ENCODE measurements around the gene TTC33.
A peak's percentile ranks its signal among the peaks of the same experiment; 100 is the strongest.
"Not testable (repeated sequence)": the region's sequence is repeated elsewhere in the genome, so short reads cannot be mapped to it uniquely, and the experiment has no call there.

Gene TTC33

DNA sequence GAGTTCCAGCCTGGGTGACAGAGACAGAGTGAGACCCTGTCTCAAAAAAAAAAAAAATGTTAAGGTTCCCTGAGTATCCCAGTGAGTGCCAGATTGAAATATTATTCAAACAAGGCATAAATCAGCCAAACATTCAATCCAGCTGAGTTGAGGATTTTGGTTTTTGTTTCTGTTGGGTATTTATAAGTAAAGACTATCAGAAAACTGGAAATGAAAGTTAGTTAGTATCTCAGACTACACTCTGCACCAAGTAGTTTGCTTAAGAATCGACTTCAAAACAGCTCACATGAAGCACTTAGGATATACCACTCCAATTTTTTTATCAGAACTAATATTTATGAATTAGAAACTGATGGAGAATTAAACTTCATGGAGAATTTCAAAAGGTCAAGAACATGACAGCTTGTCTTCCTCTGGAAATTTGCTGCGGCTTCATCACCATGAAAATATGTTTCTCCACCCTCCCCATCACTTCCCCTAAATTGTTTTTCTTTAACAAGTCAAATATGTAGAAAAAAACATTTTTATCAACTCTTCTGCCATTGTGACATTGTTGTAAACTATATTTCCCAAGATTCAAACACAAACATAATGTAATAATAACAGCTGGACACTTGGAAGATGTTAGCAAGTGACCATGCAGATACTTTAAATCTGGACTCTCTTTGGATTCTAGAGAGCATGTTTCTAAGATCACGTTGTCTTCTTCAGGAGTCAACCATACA lies 186.1 kb downstream of the TTC33 start:
- DNase-seq (ENCODE audit: low spot score) = no peak

DNA sequence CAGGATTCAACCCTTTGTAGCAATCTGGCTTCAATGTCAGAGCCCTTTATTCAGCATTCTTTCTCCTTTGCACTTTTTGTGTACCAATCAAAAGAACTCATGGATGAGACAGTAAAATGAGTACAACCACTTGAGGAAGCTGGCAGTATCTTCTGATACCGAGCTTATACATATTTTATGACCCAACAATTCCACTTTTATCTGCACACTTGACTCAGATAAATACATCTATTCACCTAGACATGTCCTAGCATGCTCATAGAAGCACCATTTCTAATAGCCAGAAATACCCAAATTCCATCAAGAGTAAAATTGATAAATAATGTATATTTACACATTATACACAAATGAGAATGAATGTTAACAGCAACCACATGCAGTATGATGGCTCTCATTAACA lies 187.2 kb downstream of the TTC33 start:
- DNase-seq (ENCODE audit: low spot score) = no peak

DNA sequence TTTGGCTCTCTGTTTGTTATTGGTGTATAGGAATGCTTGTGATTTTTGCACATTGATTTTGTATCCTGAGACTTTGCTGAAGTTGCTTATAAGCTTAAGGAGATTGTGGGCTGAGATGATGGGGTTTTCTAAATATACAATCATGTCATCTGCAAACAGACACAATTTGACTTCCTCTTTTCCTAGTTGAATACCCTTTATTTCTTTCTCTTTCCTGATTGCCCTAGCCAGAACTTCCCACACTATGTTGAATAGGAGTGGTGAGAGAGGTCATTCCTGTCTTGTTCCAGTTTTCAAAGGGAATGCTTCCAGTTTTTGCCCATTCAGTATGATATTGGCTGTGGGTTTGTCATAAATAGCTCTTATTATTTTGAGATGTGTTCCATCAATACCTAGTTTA lies 192.6 kb downstream of the TTC33 start:
- DNase-seq (ENCODE audit: low spot score) = not testable (repeated sequence)

DNA sequence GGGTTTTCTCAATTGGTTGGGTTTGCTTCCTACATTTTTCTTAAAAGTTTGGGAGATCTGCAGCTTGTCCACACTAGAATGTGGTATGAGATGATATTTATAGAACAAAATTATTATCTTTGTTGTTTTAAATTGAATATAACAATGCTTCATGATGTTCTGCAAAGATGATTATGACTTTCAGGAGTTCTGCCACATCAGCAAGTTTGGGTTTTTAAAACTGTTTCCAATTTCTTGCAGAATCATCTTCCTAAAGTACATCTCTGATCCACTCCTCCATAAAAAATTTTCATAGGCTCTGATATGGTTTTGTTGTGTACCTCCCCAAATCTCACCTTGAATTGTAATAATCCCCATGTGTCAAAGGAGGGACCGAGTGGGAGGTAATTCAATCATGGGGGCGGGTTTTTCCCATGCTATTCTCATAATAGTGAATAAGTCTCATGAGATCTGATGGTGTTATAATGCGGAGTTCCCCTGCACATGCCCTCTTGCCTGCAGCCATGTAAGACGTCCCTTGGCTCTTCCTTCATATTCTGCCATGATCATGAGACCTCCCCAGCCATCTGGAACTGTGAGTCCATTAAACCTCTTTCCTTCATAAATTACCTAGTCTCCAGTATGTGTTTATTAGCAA lies 195.2 kb downstream of the TTC33 start:
- no peak for DNase-seq (ENCODE audit: low spot score)

DNA sequence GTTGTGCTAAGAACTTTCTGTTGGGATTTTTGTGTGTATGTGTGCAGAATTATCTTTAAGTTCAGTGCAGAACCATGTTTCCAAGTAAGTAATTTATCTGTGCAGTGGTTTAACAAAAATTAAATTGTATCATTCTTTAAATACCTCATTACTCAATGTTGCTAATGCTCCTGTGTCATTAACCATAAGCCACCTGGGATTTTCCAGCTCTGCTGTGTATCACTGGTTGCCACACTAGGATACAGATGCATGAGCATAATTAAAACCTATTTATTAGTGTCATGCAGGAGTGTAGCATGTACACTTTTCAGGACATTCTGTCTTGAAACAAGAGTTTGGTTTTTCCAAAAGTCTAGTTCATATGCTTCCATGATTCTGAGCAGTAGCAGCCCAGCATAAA lies 196.5 kb downstream of the TTC33 start:
- no peak for DNase-seq (ENCODE audit: low spot score)

DNA sequence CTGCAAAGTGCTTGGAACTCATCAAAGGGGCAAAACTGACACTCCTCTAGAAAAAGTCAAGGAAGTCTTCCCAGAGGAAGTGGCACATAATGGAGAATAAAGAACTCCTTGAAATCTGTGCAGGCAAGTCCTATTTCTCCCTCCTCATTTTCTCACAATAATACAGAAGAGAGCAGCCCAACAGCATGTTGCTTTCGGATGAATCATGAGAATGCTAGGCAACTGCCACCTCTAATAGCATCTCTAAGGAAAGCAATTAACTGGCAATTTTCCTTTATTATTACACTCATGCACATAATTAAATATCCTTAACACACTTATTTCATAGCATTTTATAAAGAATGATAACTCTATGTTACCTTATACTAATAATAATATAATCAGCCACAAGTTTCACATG lies 198.3 kb downstream of the TTC33 start:
- peak; percentile 27 for DNase-seq (ENCODE audit: low spot score)

DNA sequence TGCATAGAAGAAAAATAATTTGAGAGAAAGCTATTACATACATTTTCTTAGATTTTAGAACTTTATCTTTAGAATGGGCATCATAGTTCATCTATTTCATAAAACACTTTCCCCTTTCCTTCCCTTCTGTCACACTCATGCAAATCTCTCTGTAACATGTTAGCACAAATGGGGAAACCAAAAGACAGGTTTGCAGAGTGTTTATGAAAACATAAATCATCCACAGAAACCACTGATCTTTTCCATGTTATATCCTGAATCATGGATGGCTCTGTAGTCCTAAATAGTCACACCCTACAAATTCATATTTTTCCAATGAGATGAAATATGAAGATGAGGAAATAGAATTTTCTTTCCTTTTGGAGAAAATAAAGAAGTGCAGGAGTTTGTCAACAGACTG lies 198.9 kb downstream of the TTC33 start:
- no peak for DNase-seq (ENCODE audit: low spot score)

DNA sequence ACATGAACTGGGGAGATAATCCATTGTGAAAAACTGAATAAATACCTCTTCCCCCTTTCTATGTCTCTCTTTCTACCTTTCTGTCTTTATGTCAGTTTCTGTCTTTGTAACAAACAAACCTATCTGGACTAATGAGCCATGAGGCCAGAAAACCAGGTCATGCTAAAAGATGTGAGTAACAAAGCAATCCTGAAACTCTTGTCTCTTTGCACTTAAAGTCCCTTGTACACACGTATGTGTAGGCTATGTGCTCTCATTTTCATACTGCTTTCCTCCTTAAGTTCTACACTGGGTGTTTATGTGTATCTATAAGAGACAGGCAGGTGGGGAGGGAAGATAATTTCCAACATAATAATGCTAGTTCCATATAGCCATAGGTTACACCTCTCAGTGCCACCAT lies 199.9 kb downstream of the TTC33 start:
- DNase-seq (ENCODE audit: low spot score) = no peak

DNA sequence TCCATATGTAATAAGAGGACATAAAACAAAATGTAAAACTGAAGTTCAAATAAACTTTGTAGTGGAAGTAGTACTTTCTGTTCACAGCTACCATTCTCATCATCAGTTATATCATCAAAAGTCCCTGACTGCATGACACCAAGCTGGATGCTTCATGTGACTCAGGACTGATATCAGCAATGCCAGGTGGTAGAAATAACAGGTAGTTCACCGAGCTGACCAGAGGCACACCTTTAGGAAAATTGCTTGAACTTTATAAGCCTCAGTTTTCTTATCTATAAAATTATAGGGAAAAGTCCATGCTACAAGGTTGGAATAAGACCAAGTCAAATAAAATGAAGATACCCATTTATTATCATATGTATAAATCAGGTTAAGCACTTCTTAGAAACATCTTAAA lies 200.9 kb downstream of the TTC33 start:
- no peak for DNase-seq (ENCODE audit: low spot score)

DNA sequence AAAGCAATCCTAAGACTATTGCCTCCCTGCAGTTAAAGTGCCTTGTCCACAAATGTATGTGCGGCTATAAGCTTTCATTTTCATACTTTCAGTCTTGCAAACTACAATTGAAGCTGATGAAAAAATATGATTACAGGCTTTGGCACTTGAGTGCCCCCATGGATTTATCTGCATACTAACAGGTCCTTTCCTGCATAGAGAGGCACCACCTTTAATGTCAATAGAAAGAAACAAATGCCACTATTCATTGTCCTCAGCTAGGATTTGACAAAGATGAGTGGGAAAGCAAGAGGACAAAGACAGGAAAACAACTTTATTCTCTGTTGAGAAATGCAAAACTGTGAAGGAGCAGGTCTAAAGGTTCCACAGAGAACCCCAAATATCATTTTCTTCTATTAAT lies 201.7 kb downstream of the TTC33 start:
- no peak for DNase-seq (ENCODE audit: low spot score)

DNA sequence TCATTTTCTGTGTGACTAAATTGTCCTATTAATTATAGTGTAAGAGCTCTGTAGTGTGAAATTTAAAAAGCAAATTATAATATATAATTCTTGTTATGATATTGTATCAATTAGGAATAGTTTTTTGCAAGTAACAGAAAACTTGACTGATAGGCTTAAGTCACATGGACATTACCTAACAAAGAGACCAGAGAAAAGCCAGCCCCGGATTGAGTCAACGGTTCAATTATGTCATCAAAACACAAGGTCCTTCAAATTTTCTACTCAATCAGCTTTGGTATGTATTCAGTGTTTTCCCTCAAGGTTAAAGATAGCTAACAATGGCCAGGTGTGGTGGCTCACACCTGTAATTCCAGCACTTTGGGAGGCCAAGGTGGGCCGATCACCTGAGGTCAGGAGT lies 202.8 kb downstream of the TTC33 start:
- DNase-seq (ENCODE audit: low spot score) = no peak

DNA sequence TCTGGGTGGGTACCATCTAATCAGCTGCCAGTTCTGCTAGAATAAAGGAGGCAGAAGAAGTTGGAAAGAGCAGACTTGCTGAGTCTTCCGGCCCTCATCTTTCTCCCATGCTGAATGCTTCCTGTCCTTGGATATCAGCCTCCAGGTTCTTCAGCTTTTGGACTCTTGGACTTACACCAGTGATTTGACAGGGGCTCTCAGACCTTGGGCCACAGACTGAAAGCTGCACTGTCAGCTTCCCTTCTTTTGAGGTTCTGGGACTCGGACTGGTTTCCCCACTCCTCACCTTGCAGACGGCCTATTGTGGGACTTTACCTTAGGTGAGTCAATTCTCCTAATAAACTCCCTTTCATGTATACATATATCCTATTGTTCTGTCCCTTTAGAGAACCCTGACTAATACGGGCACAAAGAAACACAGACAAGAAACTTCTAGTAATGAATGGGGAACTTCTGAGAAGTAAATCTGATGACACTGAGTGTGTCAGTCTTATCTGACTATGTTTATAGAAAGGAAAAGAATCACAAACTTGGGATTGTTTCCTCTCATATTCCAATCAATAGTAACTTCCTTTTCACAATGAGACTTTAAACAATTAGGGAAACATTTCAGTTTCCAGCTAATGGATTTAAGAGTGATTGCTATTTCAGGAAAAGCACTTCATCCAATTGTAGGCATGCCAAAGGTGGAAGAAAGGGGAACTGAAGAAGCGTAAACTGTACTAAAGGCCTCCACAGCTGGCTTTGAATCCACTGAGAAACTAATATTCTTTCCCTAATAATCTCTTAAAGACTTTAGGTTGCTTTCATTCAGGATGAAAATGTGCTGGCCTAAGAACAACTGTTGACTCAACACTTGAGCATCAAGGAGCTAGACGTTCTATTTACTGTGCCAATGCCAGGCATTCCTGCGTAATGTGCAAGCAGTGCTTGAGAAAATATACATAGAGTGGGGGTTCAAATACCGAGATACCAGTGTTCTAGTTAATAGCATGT lies 204.0 kb downstream of the TTC33 start:
- DNase-seq (ENCODE audit: low spot score) = peak; percentile 82

DNA sequence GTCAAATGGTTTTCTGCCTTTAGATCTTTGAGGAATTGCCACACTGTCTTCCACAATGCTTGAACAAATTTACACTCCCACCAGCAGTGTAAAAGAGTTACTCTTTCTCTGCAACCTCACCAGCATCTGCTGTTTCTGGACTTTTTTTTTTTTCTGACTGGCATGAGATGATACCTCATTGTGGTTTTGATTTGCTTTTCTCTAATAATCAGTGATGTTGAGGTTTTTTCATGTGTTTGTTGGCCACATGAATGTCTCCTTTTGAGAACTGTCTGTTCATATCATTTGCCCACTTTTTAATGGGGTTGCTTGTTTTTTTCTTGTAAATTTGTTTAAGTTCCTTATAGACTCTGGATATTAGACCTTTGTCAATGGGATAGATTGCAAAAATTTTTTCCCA lies 205.3 kb downstream of the TTC33 start:
- DNase-seq (ENCODE audit: low spot score) = no peak

DNA sequence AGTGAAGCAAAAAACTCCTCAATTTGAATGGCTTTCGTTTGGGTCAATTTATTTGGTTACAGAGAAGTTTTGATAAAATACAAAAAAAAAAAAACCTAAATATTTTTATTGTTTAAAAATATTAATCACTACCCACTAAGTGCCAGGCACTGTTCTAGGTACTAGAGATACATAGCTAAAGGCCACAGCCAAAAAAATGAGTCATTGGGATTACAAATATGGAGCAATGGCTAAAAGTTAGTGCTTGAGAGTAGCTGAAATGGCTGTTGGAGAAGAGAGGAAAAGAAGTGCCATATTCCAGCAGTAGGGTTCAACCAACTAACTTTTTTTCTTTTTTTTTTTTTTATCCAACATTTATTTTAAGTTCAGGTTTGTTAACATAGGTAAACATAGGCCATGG lies 206.1 kb downstream of the TTC33 start:
- no peak for DNase-seq (ENCODE audit: low spot score)

DNA sequence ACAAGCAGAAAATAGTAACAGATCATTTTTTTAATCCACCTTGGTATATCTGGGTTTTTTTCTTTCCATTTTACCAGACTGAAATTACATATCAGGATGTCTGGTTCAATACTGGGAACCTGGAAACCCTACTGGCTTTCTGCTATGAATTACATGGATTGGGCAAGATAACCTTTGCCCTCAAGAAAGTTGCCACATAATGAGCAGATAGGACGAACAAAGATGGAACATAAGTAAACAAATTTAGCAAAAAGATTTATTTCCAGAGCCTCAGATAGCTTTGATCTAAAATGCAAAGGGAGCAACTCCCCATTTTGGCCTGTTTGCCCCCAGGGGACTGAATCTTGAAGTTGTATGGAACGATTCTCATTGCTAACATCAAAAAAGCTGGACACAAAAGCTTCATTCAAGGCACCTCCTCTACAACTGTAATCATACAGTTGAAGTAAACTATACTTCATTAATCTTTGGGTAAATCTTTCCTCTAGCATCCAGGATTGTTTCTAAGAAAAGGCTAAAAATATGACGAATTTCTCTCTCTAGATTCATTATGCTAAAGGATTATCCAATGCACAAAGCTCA lies 207.7 kb downstream of the TTC33 start:
- DNase-seq (ENCODE audit: low spot score) = no peak

DNA sequence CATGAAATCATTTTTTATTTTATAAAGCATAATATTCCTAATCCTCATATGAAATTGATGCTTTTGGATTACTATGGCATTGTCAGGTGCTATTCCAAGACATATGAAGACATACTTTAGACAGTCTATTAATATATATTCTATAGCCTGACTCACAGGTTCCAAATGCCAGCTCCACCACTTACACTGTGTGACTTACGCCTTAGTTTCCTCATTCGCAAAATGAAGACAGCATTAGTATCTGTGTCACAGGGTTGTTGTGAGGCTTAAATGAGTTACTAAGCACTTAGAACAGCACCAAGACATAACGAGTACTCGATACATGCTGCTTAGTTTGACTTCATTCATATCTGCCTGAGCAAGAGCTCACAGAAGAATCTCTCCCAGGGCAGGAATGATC lies 208.2 kb downstream of the TTC33 start:
- no peak for DNase-seq (ENCODE audit: low spot score)

DNA sequence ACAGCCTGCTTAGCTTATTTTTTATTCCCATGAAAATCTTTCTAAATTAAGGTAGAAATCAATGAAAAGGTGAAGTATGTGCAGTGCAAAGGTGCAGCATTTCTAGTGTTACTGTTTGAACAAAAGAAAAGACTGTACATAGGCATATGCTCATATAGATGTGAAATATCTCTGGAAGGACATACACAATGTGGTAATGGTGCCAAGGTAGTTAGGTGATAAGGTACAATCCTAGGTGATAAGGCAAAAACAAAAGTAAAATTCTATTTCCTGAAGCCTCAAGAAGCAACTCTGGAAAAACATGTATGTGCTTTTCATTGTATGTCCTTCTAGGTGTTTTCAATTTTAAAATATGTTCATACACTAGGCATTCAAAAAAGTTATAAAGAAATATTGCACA lies 215.5 kb downstream of the TTC33 start:
- DNase-seq (ENCODE audit: low spot score) = no peak

DNA sequence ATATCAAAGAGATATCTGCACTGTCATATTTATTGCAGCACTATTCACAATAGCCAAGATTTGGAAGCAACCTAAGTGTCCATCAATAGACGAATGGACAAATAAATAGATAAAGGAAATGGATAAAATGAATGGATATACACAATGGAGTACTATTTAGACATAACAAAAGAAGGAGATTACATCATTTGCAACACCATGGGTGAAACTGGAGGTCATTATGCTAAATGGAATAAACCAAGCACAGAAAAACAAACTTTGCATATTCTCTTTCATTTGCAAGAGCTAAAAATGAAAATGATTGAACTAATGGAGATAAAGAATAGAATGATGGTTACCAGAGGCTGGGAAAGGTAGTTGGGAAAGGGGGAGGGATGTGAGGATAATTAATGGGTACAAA lies 231.1 kb downstream of the TTC33 start:
- no peak for DNase-seq (ENCODE audit: low spot score)

DNA sequence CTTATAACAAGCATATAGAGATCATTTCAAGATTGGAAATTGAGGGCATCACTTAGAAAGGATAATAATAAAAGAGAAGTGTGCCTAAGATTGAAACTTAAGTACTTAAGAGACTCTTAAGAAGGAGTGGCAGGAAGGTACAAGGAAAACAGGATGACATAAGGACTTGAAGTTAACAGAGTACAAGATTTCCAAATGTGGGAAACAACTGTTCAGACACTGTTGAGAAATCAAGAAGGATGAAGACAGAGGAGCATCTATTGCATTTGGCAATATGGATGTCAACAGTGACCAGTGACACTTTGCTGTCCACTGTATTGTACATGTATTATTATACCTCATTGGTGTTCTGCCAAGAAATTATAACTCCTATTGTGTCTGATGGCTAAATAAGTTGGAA lies 233.8 kb downstream of the TTC33 start:
- no peak for DNase-seq (ENCODE audit: low spot score)

DNA sequence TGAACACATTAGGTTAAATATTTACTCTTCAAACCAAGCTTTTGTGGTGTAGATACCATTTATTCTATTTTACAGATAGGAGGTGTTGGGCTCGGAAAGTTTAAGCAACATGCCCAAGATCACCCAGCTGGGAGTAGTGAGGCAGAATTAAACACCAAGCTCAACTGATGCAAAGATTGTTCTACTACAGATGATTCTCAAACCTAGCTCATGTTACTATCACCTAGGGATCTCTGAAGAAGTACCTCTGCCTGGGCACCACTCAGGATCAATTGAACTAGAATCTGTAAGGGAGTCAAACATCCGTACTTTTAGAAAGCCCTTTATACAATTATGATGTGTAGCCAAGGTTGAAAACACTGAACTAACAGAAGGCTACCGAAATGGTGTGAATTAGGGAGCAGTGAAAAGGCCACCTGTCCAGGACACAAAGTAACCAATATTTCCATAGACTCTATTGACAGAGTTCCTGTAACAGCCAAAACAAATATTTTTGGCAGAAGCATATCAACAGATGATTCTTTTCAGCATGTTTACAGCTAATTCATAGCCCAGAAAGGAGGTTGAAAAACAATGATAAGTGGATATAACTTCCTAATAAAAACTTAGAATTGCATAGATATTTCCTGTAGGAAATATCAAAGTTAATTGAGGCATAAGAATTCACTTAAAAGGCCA lies 234.5 kb downstream of the TTC33 start:
- DNase-seq (ENCODE audit: low spot score) = no peak

DNA sequence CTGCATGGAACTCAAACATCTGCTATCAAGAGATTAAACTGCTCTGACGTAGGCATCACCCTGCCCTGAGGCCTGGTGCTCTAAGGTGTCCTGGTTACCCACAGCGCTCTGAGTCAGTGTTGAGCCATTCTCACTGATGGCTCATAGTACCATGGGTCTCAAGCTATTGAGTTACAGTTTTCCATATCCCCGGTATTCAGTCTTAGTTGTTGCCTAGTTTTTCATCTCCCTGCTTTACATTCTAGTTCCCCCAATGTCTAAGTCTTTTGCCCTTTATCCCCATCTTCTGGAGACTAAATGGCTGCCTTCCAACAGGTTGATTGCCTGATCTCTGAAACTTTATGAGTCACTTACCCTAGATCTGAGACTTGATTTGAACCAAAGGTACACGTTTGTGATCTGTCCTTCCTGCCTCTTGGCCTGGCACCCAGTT lies 237.3 kb downstream of the TTC33 start:
- no peak for DNase-seq (ENCODE audit: low spot score)

DNA sequence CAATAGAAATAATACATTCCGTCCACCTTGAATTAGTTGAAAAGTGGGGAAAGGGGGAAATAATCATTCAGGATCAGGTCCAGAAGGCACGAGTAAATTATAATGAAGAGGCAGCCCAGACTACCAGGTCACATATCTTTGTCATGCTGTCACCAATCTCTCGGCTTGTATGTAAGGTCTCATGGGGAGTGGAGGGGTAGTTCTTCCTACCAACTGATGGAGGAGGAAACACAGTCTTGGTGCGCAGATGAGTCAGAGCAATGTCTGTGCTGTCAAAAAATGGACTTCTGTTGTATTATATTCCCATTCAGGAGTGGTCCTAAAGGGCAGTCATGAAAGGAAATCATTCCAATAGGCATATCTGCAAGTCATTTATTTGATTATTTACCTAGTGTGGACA lies 240.3 kb downstream of the TTC33 start:
- no peak for DNase-seq (ENCODE audit: low spot score)
